GM18861 (cell line): ENCODE data around the gene PGGT1B.

Experiments
- ATAC-seq: cut with Tn5 transposase; IDR thresholded peaks from one replicate; pipeline ENCODE4 v1.9.1; 2021; ENCODE audit not compliant: unreplicated experiment

The PGGT1B gene

DNA sequence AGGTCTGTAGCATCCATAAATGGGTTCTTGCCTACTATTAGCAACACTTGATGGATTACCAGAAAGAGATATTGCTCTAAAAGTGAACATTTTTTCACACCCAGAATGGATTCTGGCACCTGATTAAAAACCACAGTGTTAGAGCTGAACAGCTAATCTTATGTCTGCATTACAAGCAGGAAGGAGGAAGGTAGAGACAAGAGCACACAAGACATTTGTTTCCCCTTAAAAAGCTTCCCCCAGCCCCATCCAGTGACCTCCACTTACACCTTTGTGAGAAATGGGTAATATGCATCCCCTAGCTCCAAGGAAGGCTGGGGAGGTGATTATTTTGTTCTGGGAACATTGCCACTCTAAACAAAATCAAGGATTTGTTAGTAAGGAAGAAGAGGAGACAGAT is 80.9 kb downstream of the PGGT1B start:
- no peak for ATAC-seq

- no peak for ATAC-seq
These were observed 82.4 kb downstream of the PGGT1B start for GRCh38 chr5:115180165-115180709.

DNA sequence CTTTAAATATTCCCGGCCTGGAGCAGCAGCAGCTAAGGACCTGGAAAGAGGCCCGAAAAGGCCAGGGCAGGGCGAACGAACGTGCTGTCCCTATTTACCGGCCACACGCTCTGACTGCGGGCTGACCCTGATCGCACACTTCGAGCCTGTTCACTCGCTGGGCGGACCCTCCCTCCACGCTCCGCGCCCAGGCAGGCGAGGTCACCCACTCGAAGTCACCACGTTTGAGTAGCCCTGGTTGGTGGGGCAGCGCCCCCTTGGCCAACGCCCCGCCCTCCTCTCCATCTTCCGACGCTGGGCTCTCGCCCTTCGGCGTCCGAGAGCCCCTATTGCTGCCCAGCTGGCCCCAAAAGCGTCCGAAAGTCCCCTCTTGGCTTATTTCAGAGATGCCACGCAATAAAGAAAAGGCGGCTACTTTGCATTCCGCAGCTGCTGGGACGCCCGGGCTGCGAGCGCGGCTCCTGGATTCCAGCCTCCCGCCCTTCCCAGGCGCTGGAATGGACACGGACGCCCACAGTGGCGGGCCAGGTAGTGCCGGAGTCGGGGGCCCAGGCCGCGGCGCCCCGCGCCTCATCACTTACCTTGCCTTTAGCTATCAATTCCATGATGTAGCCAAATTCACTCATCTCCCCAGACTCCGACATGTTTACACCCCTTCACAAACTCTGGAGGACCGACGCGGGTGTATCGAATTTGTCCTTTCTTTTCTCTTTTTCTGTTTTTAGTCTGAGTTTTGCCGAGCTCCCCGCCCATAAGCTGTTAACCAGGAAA is 83.1 kb downstream of the PGGT1B start:
- no peak for ATAC-seq

DNA sequence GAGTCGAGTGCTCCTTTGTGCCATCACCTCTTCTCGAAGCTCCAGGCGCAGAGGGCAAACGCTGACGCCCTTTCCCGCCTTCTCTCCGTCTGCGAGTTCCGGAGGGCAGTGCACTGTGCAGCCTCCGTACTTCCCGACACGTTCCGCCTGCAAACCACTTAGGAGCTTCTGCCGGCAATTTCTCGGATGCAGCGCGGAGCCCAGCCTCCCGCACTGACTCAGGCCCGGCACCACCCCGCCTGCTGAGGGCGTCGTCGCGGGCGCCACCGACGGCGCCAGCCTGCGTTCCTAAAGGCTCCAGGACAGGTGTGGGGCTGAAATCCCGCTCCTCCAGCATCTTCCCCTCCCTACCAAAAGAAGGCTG is 83.7 kb downstream of the PGGT1B start:
- ATAC-seq: no peak

GRCh38 chr5:115170929-115171510 is 91.7 kb downstream of the PGGT1B start:
- no peak for ATAC-seq

DNA sequence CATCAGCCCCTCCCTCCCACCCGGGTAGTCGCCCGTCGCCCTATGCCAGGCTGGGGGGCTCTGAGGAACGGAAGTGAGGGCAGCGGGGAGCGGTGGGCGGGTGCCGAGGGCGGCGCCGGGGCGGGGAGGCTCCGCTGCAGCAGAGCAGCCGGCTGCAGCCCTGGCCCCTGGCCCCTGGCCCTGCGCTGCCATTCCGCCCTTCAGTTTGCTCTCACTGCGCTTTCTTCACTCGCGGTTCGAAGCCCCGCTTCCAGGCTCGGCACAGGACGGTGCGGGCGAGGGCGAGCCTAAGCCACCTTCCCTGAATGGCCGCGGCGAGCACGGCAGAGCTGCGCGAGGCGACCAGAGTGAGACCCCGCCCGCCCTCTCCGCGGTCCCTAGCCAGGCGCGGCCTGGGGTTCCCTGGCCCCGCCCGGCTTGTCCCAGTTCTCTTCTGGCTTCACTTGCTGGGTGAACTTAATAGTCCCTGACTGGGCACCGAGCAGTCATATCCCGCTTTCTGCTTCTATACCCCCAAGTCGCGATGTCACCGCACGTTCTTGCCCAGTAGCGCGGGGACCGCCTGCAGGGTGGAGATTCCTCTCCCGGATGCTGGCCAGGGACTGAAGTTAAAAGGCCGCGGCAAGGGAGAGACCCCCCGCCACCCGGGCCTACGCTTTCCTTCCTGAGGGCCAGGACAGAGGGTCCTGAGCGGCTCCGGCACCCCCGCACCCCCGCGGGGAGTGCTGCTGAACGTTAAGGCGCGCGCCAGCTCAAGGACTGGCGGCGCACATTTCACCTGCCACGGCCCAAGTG is 92.3 kb downstream of the PGGT1B start:
- peak; percentile 34 for ATAC-seq

GRCh38 chr5:115169487-115170133 is 93.1 kb downstream of the PGGT1B start, which contains the start of gene TRIM36:
Gene TRIM36, minus strand, starts transcription at chr5:115169908. Its CDS starts 274 bp downstream, at chr5:115169634.
- ATAC-seq: peak; percentile 97

DNA sequence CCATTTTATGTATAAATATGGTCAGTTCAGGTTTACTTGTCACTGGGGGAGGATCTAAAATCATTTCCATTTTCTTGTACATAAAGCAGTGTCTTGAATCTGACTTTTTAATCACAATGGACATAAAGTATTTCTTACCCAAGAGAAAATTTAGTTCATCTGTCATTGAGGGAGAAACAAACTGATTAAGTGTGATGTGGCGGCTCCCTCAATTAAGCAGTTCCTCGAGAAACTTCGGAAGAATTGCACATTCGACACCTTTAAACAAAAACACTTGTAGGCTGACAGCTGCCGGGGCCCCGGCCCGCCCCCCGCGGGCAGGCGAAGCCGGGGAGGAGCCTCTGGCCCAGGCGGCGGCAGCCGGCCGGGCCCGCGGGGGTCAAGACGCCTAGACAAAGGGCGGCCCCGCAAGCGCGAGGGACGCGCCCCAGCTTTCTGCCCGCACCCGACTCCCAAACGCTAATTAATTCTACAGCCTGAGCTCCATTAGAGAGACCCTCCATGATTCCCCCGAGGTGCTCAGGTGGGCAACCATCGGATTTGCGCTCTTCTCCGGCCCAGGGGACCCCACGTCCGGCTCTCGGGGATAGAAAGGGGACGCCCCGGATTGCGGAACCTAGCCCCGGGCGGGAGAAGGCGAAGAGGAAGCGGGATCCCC is 93.7 kb downstream of the PGGT1B start:
- no peak for ATAC-seq

GRCh38 chr5:115166744-115167393 is 95.8 kb downstream of the PGGT1B start:
- no peak for ATAC-seq

GRCh38 chr5:115165790-115166189 is 96.9 kb downstream of the PGGT1B start:
- ATAC-seq: no peak

DNA sequence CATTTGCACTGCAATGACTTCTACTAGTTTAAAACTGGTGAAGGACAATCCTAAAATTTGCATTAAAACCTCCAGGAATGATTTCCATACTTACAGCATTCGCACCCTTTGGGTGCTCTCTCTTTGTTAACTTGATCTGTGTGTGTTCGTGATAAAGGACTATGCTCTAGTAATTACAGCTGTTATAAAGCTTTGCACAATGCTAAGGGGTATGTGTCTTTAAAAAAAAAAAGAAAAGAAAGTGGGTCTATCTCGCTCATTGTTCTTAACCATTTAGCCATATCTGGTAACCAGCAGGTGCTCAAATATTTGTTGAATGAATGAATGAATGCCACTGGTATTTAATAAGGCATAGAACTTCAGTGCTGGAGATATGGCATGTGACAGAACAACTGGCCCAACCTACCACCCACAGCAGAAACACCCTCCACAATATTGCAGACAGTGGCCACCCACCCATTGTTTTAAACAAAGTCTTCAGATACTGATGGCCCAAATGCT is 101.7 kb downstream of the PGGT1B start:
- no peak for ATAC-seq
